Stimulated activated CD4-positive, alpha-beta T cell treated with anti-CD3 and anti-CD28 coated beads, Interleukin-15, amount 100 ng/mL, for 1 hour (primary cell): ENCODE results near the gene VAMP4.
"Not testable (repeated sequence)": the region's sequence is repeated elsewhere in the genome, so short reads cannot be mapped to it uniquely, and the experiment has no call there.

Source experiments
- DNase-seq, 2 donors: peaks; one replicate each; pipeline ENCODE4 v3.0.0-alpha.2; 2020; ENCODE audit warnings: low read depth in 1 of 2, low spot score in 1 of 2

VAMP4 gene

DNA sequence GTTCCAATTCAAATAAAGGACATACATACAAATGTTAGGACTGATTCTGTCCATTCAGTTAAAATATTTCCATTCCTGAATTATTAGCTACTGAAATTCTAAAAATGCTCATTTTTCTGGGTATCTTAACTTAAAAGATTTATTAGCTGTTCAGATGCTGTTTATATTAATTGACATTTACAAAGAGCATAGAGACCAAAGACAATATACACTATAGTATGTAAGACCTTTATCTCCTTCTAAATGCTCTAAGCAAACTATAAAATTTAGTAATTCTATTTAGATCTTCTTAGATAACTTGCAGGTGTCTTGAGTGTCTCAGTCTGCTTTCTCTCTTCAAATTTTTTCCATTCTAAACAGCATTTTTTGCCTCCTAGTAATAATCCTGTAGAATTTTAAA lies 39.3 kb downstream of the VAMP4 start:
- DNase-seq, result no peak

DNA sequence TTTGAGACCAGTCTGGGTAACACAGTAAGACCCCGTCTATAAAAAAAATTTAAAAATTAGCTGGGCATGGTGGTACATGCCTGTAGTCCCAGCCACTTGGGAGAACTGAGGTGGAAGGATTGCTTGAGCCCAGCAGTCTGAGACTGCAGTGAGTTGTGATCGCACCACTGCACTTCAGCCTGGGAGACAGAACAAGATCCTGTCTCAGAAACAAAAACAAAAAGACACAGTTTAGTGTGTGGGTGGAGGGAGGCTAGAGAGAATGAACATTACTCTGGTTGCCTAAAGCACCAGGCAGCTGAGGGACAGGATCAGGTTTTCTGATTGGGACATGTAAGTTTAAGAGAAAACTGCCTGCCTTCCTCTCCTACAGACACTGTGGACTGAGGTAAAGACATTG lies 42.3 kb downstream of the VAMP4 start:
- no peak for DNase-seq

DNA sequence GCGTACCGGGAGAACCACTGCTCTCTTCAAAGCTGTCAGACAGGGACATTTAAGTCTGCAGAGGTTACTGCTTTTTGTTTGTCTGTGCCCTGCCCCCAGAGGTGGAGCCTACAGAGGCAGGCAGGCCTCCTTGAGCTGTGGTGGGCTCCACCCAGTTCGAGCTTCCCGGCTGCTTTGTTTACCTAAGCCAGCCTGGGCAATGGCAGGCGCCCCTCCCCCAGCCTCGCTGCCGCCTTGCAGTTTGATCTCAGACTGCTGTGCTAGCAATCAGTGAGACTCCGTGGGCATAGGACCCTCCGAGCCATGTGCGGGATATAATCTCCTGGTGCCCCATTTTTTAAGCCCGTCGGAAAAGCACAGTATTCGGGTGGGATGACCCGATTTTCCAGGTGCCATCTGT lies 46.1 kb downstream of the VAMP4 start:
- DNase-seq, result not testable (repeated sequence)

DNA sequence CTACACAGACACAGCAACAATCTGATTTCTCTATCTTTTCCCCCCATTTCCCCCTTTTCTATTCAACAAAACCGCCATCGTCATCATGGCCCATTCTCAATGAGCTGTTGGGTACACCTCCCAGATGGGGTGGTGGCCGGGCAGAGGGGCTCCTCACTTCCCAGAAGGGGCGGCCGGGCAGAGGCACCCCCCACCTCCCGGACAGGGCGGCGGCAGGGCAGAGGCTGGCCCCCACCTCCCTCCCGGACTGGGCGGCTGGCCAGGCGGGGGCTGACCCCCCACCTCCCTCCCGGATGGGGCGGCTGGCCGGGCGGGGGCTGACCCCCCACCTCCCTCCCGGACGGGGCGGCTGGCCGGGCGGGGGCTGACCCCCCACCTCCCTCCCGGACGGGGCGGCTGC lies 48.3 kb downstream of the VAMP4 start:
- DNase-seq, result not testable (repeated sequence)

DNA sequence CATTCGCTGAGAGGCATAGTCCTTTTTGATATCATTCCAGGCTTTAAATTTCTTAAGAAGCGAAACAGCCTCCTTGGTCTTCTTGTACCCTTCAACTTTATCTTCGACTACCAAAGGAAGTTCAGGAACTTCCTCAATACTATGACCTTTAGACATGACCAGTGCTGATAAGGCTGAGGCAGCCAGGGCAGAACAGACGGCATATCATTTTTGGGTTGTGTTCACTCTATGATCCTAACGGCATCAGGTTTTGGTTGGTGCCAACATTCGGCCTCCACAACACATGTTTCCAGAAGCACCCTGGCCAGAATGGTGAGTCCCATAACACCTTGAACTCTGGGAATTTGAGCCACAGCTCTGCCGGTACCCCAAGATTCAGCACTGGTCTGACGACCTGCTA lies 58.0 kb downstream of the VAMP4 start:
- no peak for DNase-seq

DNA sequence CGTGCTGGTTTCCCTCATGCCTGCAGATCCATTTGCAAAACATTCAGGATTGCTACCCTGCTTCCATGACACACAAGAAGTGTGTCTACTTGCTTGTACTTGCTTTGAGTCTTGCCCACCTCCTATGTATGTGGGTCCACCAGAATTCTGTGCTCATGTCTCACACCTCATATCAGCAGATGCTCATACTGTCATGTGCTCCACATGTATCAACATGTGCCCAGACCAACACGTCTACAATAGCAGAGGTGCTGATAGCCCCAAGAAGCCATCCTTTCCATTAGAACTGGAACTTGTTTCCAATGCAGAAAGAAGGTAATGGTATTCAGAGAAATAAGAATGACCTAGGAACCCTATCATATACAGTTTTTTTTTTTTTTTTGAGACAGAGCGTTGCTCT lies 61.5 kb downstream of the VAMP4 start:
- DNase-seq, result no peak

DNA sequence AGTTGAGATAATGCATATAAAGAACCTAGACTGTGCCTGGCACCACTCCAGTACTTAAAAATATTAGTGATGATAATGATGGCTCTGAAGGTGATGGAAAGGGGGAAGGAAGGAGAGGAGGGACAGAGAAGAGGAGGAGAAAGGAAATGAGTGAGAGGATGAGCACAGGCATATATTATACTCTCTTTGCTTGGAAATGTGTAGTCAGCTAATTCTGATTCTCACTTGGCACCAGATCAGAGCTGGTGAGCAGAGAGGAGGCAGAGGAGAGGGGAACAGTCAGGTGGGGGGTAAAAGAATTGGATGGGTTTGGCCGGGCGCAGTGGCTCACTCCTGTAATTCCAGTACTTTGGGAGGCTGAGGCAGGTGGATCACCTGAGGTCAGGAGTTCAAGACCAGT lies 65.0 kb downstream of the VAMP4 start:
- DNase-seq, result no peak

DNA sequence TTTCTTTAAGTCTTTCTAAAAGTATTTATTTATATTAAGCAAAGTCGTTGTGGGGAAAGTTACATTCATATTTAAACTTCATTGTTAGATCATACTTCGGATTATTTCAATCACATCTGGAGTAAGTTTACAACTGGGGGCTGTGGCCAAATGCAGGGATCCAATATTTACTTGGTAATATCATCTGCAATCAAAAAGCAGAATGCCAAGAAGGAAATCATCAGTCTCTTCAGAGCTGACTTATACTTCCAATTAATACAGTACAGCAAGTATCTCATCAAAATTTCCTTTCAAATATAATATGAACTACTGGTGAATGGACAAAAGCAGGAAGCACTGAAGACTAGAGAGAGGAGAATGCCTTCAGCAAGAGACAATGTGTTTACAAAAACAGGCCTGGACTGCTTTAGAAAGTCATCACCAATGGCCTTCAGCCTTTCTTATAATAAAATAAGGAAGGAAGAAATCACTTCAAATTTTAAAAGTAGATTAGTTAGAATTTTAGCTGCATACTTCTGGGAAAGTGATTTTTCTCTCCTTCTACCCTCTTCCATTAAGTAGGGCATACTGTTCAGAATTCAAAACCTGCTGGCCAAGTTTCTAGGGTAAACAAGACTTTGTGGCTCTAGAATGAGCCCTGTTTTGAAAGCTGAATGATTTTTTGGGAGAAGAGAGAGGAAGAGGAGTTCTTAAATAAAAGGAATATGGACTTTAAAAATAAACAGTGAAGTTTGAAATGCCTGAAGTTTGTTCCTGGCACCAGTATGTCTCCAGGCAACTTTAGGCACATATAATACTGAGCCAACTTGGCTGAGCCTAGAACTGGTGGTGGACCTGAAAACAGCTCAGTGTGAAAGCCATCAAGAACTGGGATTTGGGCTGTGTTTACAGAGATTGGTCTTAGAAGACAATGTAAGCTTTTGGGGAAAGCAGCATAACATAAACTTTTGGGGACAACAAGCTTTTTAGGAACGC lies 67.1 kb downstream of the VAMP4 start:
- DNase-seq, result no peak

DNA sequence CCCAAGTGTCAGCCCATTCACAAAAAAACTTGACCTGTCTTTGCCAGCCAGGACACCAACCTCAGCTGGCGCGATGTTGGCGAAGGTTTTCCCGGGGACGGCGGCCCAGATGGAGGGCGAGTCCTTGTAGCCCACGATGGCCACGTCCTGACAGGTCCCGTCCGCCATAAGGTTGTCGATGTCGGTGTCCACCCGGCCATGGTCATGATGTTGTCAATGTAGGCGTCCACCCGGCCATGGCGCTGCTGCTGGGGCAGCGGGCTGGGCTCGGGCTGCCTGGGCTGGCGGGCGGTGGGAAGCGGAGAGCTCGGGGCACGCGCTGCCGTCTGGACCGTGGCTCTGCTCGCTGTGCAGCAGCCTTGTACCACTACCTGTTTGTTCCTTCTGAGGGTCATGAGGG lies 71.1 kb downstream of the VAMP4 start:
- no peak for DNase-seq

DNA sequence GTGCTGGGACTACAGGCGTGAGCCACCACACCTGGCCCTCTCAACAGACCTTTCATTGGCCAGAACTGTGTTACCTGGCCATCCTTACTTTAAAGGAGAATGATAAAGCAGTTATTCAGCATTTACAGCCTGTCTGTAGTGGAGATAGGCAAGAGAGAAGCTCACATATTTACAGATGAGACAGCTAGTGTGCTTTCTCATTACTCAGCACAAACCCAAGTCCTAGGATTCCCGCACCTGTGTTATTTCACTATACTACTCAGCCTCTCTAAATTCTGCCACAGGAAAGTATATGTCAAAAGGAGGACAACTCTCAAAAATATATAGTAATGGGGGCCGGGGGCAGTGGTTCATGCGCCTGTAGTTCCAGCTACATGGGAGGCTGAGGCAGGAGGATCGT lies 73.5 kb downstream of the VAMP4 start:
- no peak for DNase-seq

DNA sequence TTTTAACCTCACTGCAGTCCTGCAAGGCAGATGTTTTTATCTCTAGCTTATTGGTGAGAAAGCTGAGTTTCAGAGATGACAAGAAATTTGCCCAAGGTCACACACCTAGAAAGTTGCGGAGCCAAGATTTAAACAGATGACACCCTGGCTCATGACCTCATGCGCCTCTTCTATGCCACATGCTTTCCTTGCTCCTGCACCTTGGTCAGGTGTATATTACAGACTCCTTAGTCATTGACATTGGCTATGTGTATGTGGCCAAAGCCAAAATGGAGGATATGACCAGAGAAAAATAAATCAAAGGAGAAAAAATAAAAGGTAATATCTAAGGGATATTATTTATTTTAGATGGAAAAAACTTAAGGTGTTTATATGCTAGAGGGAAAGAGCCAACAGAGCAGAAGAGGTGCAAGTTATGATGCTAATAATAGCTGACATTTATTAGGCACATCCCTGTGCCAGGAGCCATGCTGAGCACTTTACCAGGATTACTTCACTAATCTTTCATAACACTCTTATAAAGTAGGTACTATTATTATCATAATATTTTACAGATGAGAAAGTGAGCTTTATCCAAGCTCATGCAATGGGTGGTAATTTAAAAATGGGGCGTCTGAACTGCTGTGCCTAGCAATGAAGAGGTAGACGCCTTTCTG lies 75.6 kb downstream of the VAMP4 start:
- DNase-seq, result no peak

DNA sequence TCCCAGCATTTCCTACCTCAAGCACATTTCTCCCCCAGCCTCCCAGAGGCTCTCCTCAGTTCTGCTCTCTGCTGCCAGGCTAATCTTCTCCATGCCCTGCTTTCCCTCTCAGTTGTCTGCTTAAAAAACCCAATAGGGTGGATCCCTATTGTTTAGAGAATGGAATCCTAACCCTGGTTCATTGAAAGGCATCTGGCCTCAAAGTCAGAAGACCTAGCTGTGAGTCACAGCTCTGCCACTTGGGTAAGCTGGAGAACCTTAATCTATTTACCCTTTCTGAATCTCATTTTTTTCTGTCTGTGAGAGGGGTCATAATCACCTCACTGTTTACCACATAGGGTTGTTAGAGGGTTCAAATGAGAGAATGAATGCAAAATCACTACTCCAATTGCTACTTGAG lies 76.9 kb downstream of the VAMP4 start:
- DNase-seq, result no peak

DNA sequence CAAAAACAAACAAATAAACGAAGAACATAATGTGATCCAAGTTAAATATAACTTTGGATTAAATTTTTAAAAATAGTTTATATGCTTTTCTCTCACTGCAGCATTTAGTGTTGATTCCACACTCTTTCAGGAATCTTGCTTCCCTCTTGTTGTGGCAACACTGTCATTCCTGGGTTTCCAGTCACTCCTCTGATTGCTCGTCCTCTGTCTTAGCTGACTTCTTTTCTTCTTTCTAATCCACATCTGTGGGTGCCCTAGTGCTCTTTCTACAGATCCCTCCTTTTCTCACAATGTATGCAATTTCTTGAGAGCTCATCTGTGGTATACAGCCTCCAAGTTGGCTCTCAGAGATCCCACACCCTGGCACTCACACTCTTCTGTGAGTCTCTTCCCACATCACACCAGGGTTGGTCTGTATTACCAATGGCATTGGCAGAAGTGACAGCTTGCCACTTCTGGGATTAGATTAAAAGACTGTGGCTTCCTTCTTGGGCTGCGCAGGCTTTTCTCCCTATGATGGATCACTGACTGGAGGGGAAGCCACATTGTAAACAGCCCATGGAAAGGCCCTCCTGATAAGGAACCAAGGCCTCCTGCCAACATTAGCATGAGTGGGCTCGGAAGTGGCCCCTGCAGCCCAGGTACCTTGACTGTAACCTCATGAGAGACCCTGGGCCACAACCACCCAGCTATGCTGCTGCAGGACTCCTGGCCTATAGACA lies 77.8 kb downstream of the VAMP4 start:
- no peak for DNase-seq

DNA sequence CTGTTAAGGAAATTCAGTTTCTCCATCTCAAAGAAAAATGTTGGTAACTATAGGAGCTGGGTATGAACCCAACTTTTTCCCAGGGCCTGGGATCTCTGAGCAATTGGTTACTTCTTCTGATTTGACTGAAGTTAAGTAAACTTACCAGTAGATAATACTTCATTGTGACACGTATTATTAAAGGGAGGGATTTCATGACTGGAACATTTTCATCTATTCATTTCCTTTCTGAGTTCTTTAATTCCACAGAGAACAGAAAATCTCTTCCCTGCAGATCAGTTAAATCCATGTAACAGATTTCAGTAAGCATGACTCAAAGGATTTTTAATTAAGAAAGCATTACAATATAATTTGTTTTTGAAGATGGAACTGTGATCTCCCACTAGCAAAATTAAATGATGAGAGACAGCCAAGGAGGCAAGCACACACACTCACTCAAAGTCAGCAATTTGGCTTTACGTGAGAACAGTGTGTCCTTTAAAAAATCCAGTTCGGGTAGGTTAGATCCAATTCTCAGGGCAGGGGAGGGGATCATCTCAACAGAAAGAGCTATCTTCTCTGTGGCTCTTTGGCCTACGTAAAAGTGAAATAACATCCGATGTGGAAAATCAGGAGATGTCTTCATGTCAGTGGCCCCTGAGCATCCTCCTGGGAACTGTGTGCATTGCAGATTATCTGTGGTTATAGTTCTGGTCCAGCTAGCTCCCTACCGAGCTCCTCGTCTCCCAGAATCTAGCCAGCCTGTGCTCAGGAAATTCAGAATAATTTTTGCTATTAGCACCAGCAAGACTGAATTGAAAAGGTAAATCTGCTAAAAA lies 78.6 kb downstream of the VAMP4 start:
- DNase-seq, result no peak

DNA sequence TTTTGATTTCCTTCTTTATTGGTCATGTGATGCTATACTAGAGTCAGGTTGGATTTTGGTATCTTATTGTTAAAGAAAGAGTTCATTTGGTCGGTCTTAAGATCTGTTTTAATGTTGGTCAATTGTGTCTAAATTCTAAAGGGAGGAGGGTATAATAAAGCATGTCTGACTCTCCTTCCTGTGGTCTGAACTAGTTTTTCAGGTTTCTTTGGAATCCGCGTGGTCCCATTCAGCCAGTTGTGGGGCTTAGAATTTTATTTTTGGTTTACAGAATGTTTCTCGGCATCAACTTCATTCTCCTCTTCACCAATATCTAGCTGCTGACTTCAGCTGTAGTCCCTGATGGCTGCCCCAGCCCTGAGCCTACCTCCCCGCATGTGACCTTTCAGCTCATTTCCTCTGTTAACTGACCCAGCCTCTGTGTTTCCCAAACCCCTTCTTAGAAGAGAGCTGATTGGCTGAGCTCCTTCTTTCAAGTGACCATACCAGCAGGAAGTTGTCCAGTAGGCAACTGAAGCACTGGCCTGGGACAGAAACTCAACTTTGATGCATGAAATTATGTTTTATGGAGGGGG lies 80.7 kb downstream of the VAMP4 start:
- no peak for DNase-seq

DNA sequence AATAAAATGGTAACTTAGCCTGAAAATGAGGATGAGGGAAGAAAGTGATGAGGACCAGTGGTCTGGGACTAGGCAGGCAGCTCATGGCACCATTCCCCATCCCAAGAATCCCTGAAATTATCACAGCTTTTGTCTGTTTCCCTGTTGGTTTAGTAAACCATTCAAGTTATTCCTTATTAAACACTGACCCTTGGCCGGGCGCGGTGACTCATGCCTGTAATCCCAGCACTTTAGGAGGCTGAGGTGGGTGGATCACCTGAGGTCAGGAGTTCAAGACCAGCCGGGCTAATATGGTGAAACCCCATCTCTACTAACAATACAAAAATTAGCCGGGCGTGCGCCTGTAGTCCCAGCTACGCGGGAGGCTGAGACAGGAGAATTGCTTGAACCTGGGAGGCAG lies 85.7 kb downstream of the VAMP4 start:
- not testable (repeated sequence) for DNase-seq

DNA sequence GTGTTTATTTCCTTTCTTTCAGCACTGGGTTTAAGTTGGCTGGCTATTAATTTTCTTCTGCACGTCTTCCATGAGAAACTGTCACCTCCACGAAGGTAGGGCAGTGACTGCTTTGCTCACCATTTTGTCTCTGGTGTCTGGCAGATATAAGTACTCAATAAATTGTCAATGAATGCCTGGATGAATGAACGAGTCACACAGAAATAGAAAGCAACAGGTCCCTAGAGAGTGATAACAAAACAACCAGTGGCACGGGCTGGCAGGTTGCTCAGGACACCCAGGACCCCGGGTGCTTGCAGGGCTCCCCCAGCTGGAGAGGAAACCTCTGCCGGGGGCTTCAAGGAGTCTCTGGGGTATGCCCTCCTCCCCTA lies 86.1 kb downstream of the VAMP4 start:
- DNase-seq, result no peak

DNA sequence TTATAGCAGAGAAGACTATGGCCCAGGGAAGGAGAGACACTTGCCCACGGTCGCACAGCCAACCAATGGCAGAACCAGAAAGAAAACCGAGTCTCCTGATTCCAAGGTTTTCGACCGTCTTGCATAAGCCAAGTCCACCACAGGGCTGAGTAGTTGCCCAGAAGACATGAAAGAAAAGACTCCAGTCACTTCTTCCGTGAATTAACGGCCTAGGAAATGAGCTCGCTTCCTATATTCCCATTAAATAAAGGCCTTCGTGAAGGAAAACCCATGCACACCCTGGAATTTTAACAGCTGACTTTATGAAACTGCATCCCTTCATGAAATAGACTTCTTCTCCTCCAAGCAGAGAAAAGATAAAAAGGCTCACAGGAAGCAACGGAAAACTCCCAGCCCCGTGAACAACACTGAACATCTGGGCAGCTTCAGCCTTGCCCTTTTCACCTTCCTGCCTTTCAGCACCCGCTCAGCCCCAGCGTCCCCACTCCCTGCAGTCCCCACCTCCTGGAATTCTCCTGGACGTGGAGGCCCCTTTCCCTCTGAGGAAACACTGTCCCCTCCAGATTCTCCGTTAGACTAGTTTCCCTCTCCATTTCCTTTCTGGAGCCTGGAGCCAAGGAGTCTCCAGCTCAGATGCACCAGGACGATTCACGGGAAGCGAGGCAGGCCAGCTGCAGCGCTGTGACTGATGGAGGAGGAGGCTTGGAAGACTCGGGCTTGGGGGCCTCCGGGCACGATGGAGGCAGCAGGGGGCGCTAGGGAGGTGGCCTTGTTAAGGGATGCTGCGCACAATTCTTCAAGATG lies 86.7 kb downstream of the VAMP4 start:
- peak; percentile 16 to 54 for DNase-seq

DNA sequence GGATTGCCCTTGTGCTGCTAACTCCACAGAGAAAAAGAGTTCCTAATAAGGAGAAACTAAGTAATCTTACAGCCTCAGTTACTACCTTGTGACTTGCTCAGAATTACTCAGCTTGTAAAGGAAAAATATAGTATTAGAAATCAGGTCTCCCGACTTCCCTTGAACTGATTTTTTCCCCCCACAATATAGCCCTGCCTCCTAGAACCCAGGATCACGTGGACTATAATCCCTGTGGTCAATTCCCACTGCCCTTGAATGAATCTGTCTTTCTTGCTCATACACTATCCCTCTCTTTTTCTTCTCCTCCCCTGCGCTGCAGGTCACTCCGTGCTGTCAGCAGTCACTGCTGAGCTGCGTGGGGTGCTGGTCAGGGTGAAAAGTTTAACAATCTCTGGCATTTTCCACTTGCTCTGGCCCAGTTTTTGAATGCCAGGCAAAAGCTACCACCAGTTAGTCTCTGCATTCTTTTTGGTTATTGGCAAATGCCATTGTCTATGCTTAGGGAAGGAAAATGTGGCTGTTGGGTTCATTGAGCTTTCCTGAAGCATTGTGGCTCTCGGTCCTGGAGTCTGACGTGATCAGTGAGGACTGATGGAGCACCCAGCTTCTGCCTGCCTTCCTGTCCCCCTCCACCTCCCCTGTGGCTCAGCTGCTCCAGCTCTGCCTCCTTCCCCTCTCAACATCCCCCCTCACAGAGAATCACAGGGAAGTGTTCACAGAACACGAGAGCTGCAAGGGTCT lies 87.5 kb downstream of the VAMP4 start:
- no peak for DNase-seq
